ENCODE results near the gene EPB41L2.

- TF ChIP-seq CTCF (conservative IDR thresholded peaks at IDR 0.05 in 1 of 2, IDR thresholded peaks at IDR 0.05 in 1 of 2; ENCODE audit: low read depth in 1 of 2, low read length in 2 of 2) (no peak), EZH2 (IDR thresholded peaks at IDR 0.05; ENCODE audit: low read length, missing control alignments) (no peak)
Measured at GRCh38 chr6:131039345-131039680, 23.7 kb downstream of the EPB41L2 start.
